Activated CD8-positive, alpha-beta memory T cell treated with anti-CD3 and anti-CD28 coated beads, Interleukin-2, amount 50 U/mL, for 24 hours (primary cell): ENCODE measurements around the gene ELMO3.

Source experiments
- DNase-seq: peaks from one replicate; pipeline ENCODE4 v3.0.0-alpha.2; 2020; ENCODE audit errors: extremely low read depth

ELMO3 gene

DNA sequence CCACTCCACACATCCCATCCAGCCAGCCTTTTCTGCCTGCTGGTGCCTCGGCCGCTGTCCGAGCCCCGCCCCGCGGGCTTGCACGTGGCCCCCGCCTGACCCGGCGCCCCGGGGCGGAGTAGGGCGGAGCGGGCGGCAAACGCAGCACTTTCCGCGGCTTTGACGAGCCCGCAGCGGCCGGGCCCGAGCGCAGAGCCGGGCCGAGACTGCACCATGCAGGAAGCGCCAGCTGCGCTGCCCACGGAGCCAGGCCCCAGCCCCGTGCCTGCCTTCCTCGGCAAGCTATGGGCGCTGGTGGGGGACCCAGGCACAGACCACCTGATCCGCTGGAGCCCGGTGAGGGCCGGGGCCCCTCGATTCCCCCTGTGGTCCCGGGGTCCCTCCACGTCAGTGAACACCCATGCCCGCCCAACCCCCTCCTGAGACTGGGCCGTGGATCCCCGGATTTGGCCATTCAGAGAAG is 34.3 kb upstream of the ELMO3 start, which contains the start of gene HSF4:
HSF4 (plus strand) TSS at position 147 of the 463 bp plus-strand sequence; CDS start at position 214, 67 bp downstream.
- DNase-seq: no peak

GRCh38 chr16:67165121-67166078 is 33.5 kb upstream of the ELMO3 start:
- DNase-seq: no peak

DNA sequence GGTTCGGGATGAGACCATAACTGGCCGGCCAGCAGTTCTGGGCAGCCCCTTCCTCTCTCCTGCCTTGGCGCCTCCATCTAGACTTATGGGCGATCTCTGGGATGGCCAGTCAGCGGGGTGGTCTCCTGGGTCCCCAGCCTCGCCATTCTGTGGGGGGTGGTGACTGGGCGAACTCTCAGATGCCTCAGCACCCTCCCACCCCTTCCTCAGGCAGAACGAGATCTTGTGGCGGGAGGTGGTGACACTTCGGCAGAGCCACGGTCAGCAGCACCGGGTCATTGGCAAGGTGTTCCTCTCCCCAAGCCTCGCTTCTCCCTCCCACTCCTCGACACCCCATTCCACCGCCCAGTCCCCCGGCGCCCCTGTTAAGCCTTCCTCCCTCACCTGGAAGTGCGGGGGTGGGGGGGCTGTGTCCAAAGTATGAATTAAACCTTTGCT is 32.8 kb upstream of the ELMO3 start:
- no peak for DNase-seq

- no peak for DNase-seq
Measured at GRCh38 chr16:67166598-67167168, 32.2 kb upstream of the ELMO3 start.

DNA sequence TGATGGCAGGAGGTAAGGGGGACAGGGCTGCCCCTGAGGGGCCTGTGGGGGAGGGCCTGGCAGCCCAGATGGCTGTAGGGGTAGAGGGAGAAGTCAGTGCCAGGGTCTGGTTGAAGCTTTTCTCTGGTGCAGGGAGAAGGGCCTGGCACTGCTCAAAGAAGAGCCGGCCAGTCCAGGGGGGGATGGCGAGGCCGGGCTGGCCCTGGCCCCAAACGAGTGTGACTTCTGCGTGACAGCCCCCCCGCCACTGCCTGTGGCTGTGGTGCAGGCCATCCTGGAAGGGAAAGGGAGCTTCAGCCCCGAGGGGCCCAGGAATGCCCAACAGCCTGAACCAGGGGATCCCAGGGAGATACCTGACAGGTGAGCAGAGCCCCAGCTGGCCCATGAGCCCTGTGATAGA is 31.3 kb upstream of the ELMO3 start:
- DNase-seq: no peak

DNA sequence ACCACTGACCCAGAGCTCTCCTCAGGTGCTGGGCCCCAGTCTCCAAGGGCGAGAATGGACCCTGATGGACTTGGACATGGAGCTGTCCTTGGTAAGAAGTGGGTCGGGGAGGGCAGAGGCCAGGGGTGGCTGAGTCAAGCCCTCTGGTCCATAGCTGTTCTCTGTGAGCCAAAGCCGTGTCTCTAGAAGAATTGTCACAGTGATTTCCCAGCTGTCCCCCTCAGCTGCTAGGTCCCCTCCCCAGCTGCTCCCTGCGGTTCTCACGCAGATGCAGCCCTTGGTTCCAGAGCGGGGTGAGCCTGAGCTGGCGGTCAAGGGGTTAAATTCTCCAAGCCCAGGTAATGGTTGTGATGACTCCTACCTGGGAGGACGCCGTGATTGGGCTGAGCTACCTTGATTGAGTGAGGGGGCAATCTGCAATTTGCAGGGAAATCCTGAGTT is 29.9 kb upstream of the ELMO3 start:
- no peak for DNase-seq

GRCh38 chr16:67169642-67170167 is 29.2 kb upstream of the ELMO3 start:
- DNase-seq: no peak

- DNase-seq: no peak
Measured at GRCh38 chr16:67170168-67170948, 28.6 kb upstream of the ELMO3 start, which contains the start of gene NOL3. Gene NOL3, plus strand, starts transcription at chr16:67170538.

DNA sequence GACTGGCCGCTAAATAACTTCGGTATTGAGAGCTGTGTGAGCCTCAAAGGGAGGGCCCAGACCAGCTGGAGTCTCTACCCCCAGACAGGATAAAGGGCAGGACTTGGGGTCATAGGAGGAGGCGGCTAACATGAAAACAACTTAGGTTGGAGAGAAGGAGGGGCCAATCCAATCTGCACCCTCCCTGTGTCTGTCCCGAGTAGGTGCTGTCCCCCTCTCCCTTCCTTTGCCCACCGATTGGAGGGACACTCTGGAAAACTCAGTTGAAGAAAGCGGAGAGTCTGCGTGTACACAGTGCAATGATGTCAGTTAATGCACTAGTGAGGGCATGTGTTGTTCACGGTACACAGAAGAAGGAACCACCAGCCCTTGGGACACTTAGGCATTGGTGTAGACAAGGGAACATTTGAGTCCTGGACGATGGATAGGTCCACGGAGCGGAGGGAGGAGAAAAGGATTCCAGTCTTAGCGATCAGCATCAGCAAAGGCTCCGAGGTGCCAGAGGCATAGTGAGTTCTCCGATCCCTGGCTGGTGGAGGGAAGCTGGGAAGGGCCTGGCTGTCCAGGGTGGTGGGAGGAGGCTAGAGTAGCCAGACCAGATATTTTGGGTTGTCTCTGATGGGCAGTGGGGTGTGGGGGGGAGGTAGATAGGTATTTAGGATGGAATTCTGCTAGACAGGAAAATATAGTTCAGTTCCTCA is 27.8 kb upstream of the ELMO3 start:
- DNase-seq: no peak

GRCh38 chr16:67173323-67173722 is 25.6 kb upstream of the ELMO3 start:
- DNase-seq: no peak

GRCh38 chr16:67173808-67174705 is 24.9 kb upstream of the ELMO3 start:
- no peak for DNase-seq

DNA sequence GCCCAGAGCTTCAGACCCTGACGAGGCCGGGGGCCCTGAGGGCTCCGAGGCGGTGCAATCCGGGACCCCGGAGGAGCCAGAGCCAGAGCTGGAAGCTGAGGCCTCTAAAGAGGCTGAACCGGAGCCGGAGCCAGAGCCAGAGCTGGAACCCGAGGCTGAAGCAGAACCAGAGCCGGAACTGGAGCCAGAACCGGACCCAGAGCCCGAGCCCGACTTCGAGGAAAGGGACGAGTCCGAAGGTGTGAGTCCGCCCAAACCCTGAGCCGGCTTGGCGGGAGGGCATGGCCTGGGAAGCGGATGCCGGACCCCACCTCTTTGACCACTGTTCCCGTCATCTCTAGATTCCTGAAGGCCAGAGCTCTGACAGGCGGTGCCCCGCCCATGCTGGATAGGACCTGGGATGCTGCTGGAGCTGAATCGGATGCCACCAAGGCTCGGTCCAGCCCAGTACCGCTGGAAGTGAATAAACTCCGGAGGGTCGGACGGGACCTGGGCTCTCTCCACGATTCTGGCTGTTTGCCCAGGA is 24.2 kb upstream of the ELMO3 start:
- DNase-seq: no peak

DNA sequence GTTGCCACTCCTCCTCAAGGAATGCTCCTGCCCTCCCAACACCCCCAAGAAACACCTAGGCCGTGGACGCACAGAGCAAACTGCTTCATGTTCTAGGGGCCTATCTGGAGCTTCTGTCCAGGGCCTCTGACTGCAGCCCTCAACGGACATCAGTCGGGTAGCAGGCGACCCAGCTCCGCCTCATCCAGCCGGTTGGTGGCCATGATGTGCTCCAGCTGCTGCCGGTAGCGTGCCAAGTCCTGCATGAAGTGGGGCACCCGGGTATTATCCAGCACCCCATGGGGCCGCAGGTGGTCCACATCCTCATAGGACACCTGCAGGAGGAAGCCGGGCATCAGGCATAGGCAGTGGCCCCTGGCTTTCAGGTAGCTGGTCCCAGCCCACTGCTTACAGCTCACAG is 22.3 kb upstream of the ELMO3 start:
- no peak for DNase-seq

DNA sequence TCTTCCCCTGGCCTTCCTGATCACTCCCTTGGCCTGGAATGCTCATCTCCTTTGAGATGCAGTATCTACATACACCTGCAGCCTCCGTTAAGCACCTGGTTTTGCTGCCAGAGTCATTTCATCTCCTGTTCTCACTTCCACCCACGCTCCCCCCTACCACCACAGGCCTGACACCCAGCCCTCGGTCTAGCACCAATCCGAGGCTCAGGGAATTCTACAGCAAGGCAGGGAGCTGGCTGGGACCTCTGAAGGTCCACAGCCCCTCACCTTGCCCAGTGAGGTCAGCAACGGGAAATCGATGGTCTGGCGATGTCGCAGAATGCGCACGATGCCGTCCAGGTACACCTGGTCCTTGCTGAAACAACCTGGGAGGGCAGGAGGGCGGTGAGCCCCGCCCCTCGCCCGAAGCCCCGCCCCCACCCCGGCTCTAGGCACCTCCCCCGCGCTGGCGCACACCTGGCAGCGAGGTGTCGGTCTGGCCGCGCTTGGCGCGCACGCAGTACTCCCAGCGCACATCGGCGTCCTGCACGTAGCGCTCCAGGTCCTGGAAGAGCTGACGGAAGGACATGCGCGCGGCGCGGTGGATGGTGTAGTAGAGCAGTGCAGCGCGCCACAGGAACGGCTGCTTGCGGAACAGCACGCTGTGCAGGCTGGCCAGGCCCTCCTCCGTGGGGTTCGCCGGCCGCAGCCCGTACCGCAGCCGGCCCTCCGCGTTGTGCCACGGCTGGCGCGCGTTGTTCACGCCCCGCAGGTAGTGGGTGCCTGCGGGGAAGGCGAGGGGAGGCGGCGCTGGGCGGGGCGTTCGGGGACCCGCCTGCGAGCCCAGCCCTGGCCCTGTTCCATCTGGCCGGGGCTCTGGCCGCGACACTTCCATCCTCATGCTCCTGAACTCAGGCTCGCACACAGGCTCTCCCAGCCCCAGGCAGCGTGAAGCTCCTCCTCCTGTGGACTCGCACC is 20.9 kb upstream of the ELMO3 start:
- DNase-seq: no peak

DNA sequence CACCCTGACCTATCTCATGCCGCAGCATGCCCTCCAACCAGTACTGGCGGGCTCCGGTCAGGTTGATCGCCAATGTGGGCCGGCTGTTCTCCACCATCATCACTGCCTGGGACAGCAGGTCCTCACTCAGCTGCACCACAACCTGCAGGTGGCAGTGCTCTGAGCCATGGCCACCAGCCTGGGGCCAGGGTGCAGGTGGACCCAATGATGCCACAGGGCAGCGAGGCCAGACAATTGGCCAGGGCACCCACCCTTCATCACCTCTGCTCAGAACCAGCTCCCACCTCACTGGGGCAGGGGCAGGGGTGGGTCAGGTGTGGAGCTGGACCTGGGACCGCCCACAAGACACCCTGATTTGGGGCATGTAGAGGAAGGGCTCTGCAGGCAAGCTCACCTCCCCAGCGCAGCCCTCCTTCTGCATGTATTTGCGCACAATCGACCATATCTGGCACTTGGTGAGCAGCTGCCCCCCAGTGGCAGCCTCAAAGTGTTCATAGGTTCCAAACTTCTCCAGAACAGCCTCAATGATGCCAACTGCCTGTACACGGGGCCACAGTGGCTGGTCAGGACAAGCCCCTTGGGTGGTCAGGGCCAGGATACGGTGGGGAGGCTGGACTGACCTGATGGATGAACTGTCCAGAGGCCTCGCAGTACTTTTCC is 19.4 kb upstream of the ELMO3 start:
- DNase-seq: no peak

DNA sequence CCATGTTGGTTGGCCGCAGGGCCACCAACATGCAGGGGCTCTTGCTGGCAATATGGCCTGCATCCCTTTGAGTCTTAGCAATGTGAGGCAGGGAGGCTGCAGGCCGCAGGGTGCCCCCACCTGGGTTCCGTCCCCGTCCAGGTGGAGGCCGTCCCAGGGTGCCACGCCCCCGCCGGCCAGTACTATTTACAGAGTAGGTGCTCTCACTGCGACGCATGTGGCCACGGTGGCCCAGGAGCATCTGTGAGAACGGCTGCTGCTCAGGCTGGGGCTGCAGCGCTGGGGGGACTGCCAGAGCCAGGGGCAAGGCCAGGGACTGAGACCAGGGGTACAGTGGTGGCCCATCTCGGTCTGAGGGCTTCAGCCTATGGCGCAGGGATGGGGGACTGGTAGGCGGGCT is 18.8 kb upstream of the ELMO3 start:
- no peak for DNase-seq

GRCh38 chr16:67181346-67181745 is 17.6 kb upstream of the ELMO3 start:
- no peak for DNase-seq

DNA sequence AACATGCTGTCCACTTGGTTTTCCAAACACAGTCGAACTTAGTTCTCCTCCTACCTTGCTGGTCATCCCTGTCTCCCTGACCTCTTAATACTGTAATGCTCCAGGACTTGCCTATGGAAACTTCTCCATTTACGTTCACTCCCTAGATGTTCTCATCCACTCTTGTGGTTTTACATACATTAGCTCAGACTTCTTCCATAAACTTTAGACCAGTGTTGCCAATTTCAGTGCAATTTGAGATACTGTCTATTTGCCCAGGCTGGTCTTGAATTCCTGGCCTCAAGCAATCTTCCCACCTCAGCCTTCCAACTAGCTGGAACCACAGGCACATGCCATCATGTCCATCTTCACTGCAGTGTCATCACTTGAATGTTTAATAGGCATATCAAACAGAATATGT is 16.6 kb upstream of the ELMO3 start:
- no peak for DNase-seq
